ENCODE results near the gene DZIP1.

Gene DZIP1

DNA sequence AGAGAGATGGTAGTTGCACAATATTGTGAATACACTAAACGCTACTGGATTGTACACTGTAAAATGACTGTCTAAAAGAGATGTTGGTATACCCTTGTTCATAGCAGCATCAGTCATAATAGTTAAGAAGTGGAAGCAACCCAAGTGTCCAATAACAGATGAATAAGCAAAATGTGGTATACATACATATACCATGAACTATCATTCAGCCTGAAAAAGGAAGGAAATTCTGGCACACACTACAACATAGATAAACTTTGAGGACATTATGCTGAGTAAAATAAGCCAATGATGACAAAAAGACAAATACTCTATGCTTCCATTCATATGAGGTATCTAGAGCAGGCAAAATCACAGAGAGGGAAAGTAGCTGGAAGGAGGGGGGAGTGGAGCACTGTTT lies 16.0 kb downstream of the DZIP1 start:
- TF ChIP-seq REST (IDR thresholded peaks at IDR 0.05; ENCODE audit: insufficient read depth in 1 of 2, low read depth in 2 of 2, low read length in 2 of 2) = no peak
- TF ChIP-seq POLR2AphosphoS5 (IDR thresholded peaks at IDR 0.05; ENCODE audit: low read depth, low read length) = no peak
- TF ChIP-seq SIN3A (IDR thresholded peaks at IDR 0.05; ENCODE audit: borderline replicate concordance, insufficient read depth, low read length) = no peak
- TF ChIP-seq TAF1 (IDR thresholded peaks at IDR 0.05; ENCODE audit: borderline replicate concordance, insufficient read depth, low read length) = no peak
- no peak for TF ChIP-seq FOXP2 (optimal IDR thresholded peaks at IDR 0.05; ENCODE audit: borderline replicate concordance, extremely low read depth, extremely low read length, insufficient read depth)

- TF ChIP-seq FOXP2 (optimal IDR thresholded peaks at IDR 0.05; ENCODE audit: borderline replicate concordance, extremely low read depth, extremely low read length, insufficient read depth) (no peak), POLR2AphosphoS5 (IDR thresholded peaks at IDR 0.05; ENCODE audit: low read depth, low read length) (no peak), SIN3A (IDR thresholded peaks at IDR 0.05; ENCODE audit: borderline replicate concordance, insufficient read depth, low read length) (no peak), REST (IDR thresholded peaks at IDR 0.05; ENCODE audit: insufficient read depth in 1 of 2, low read depth in 2 of 2, low read length in 2 of 2) (no peak), TAF1 (IDR thresholded peaks at IDR 0.05; ENCODE audit: borderline replicate concordance, insufficient read depth, low read length) (no peak)
Measured at GRCh38 chr13:95627590-95627989, 16.9 kb downstream of the DZIP1 start.

GRCh38 chr13:95626768-95627167 lies 17.7 kb downstream of the DZIP1 start:
- TF ChIP-seq POLR2AphosphoS5 (IDR thresholded peaks at IDR 0.05; ENCODE audit: low read depth, low read length) (no peak), REST (IDR thresholded peaks at IDR 0.05; ENCODE audit: insufficient read depth in 1 of 2, low read depth in 2 of 2, low read length in 2 of 2) (no peak), FOXP2 (optimal IDR thresholded peaks at IDR 0.05; ENCODE audit: borderline replicate concordance, extremely low read depth, extremely low read length, insufficient read depth) (no peak), TAF1 (IDR thresholded peaks at IDR 0.05; ENCODE audit: borderline replicate concordance, insufficient read depth, low read length) (no peak), SIN3A (IDR thresholded peaks at IDR 0.05; ENCODE audit: borderline replicate concordance, insufficient read depth, low read length) (no peak)

DNA sequence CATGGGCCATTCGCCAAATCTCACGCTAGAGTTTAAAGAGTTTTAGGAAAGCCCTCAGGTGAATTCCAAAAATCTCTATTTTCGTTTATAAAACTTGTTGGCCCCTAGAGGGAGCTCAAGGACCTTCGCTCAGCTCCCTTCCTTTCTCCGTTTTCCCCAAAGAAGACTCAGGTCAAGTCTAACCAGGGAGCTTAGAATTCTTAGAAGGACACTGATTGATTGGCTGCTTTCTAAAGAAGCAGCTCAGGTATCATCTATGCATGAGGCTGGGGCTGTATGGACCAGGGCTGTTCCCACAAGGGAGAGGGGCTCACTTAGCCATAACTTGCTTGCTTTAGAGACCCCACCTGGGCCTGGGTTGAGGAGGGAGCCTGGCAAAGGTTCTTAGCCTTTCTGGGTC lies 20.5 kb downstream of the DZIP1 start:
- TF ChIP-seq SIN3A (IDR thresholded peaks at IDR 0.05; ENCODE audit: borderline replicate concordance, insufficient read depth, low read length) (no peak), TAF1 (IDR thresholded peaks at IDR 0.05; ENCODE audit: borderline replicate concordance, insufficient read depth, low read length) (no peak), FOXP2 (optimal IDR thresholded peaks at IDR 0.05; ENCODE audit: borderline replicate concordance, extremely low read depth, extremely low read length, insufficient read depth) (no peak), REST (IDR thresholded peaks at IDR 0.05; ENCODE audit: insufficient read depth in 1 of 2, low read depth in 2 of 2, low read length in 2 of 2) (no peak), POLR2AphosphoS5 (IDR thresholded peaks at IDR 0.05; ENCODE audit: low read depth, low read length) (no peak)

- no peak for TF ChIP-seq TAF1 (IDR thresholded peaks at IDR 0.05; ENCODE audit: borderline replicate concordance, insufficient read depth, low read length)
- TF ChIP-seq POLR2AphosphoS5 (IDR thresholded peaks at IDR 0.05; ENCODE audit: low read depth, low read length) = no peak
- TF ChIP-seq SIN3A (IDR thresholded peaks at IDR 0.05; ENCODE audit: borderline replicate concordance, insufficient read depth, low read length) = no peak
- TF ChIP-seq REST (IDR thresholded peaks at IDR 0.05; ENCODE audit: insufficient read depth in 1 of 2, low read depth in 2 of 2, low read length in 2 of 2) = no peak
- no peak for TF ChIP-seq FOXP2 (optimal IDR thresholded peaks at IDR 0.05; ENCODE audit: borderline replicate concordance, extremely low read depth, extremely low read length, insufficient read depth)
Measured at GRCh38 chr13:95623141-95623540, 21.4 kb downstream of the DZIP1 start.

All from PFSK-1 (cell line).